IPS-20b (cell line): ENCODE measurements around the gene EXOC4.

ENCODE experiments used
- H3K27ac ChIP-seq: one replicate; pipeline ENCODE4 v1.5.1; 2013; ENCODE audit warnings: low read length
- H3K27me3 ChIP-seq: 2 replicates; pipeline ENCODE4 v1.6.1; 2013; ENCODE audit warnings: mild to moderate bottlenecking, low read length, inconsistent platforms; ENCODE audit not compliant: insufficient read depth
- H3K36me3 ChIP-seq: 2 replicates; pipeline ENCODE4 v1.6.1; 2013; ENCODE audit warnings: low read depth, mild to moderate bottlenecking, inconsistent platforms, low read length, moderate library complexity; ENCODE audit not compliant: insufficient read depth
- H3K4me1 ChIP-seq: 2 replicates; pipeline ENCODE4 v1.6.1; 2013; ENCODE audit warnings: mild to moderate bottlenecking, control low read depth, inconsistent platforms, low read length, moderate library complexity; ENCODE audit not compliant: insufficient read depth
- H3K4me3 ChIP-seq: 2 replicates; pipeline ENCODE4 v1.5.1; 2013; ENCODE audit warnings: mild to moderate bottlenecking, low read length, inconsistent platforms
- H3K9ac ChIP-seq: 2 replicates; pipeline ENCODE4 v1.6.1; 2013; ENCODE audit warnings: low read depth, mild to moderate bottlenecking, inconsistent platforms, low read length, moderate library complexity
- H3K9me3 ChIP-seq: 2 replicates; pipeline ENCODE4 v1.6.1; 2013; ENCODE audit warnings: mild to moderate bottlenecking, low read depth, low read length, inconsistent platforms; ENCODE audit not compliant: insufficient read depth

EXOC4 gene

GRCh38 chr7:133999178-133999577 is 746.3 kb downstream of the EXOC4 start:
- Histone ChIP-seq H3K9me3 (no peaks in the 10 kb centered on the region), H3K36me3 (no peaks in the 10 kb centered on the region)

GRCh38 chr7:134004829-134005505 is 752.1 kb downstream of the EXOC4 start:
- Histone ChIP-seq H3K36me3 (no peaks in the 10 kb centered on the region), H3K27me3 (no peaks in the 10 kb centered on the region), H3K4me1 (no peaks in the 10 kb centered on the region), H3K4me3 (no peak overlapping the region), H3K9ac (no peak overlapping the region), H3K9me3 (no peaks in the 10 kb centered on the region), H3K27ac (no peak overlapping the region)

More at GRCh38 chr7:133999178-133999577, 746.3 kb downstream of the EXOC4 start:
- no peak overlapping the region for H3K9ac ChIP-seq
- no peaks in the 10 kb centered on the region for H3K4me1 ChIP-seq
- H3K27me3 ChIP-seq, result no peaks in the 10 kb centered on the region
- H3K27ac ChIP-seq, result no peak overlapping the region
- H3K4me3 ChIP-seq, result no peak overlapping the region

DNA sequence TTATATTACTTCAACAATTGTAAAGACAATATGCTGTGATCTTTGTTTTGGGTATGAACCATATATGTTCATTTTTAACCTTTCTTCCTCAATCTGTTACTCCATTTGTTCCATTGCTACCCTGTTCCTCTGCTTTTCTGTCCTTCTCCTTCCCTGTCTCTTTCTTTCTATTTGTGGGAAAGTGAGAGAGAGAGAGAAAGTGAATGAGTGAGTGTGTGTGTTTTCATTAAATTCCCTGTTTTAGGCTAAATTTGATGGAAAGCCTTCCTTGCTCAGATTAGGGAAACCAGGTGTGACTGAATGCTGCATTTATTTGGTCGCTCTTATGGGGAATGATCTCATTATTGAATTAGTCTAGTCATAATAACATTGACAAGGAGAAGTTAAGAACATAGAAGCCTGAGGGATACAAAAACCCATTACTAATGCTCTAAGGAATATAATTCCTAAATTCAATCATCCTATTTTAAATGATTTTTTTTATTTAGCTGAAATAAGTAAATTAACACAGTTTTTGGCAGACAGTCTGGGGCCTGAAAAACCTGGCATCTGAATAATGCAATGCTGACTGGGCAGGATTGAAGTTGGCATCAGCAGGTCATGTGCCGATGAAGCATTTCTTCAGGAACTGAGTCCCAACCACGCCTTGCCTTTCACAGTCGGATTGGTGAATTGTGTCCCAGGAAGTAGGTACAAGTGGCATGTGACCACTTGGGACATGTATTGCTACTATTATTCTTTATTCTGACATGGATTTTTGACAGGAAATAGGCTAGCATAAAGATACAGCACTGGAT is 756.6 kb downstream of the EXOC4 start:
- Histone ChIP-seq H3K9me3 (no peaks in the 10 kb centered on the region), H3K36me3 (no peaks in the 10 kb centered on the region), H3K9ac (no peak overlapping the region), H3K4me3 (no peak overlapping the region), H3K27me3 (no peaks in the 10 kb centered on the region), H3K27ac (no peak overlapping the region), H3K4me1 (no peaks in the 10 kb centered on the region)

DNA sequence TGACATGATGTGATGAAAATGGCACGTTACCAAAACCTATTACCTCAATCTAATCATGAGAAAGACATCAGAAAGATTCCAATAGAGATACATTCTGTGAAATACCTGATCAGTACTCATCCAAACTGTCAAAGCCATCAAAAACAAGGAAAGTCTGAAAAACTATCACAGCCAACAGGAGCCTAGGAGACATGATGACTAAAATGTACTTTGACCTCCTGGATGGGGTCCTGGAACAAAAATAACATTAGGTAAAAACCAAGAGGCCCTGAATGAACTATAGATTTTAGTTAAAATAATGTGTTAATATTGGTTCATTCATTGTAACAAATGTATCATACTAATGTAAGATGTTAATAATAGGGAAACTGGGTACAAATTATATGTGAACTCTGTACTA is 760.4 kb downstream of the EXOC4 start:
- H3K36me3 ChIP-seq, result no peaks in the 10 kb centered on the region
- H3K4me1 ChIP-seq, result 0 out of 2 replicates have a peak, but pooled peaks cover 2% of the 10 kb centered on the region
- H3K27me3 ChIP-seq, result no peaks in the 10 kb centered on the region
- H3K4me3 ChIP-seq, result no peak overlapping the region
- H3K9ac ChIP-seq, result no peak overlapping the region
- H3K27ac ChIP-seq, result no peak overlapping the region
- no peaks in the 10 kb centered on the region for H3K9me3 ChIP-seq

DNA sequence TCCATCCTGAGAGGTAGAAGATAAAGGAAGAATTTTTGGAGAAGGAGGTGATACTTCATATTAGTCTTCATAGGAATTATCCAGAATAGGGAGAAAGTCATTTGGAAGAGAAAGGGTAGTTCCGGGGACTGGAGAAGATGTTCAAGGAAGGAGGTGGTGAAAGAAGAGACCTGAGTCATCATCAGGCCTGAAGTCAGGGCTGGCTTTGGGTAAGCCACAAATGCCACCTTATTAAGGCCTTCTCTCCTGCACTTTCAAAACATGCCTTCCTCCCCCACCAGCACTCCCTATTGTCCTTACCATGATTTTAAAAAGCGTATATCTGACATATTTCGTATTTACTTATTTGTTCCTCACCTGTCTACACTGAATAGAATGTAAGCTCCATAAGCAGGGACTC is 762.1 kb downstream of the EXOC4 start:
- H3K27me3 ChIP-seq, result no peaks in the 10 kb centered on the region
- H3K4me3 ChIP-seq, result no peak overlapping the region
- H3K9me3 ChIP-seq, result no peaks in the 10 kb centered on the region
- no peak overlapping the region for H3K9ac ChIP-seq
- H3K4me1 ChIP-seq, result peaks cover 8% of the 10 kb centered on the region; the same call in 1 of the 2 replicates
- H3K36me3 ChIP-seq, result no peaks in the 10 kb centered on the region
- no peak overlapping the region for H3K27ac ChIP-seq

DNA sequence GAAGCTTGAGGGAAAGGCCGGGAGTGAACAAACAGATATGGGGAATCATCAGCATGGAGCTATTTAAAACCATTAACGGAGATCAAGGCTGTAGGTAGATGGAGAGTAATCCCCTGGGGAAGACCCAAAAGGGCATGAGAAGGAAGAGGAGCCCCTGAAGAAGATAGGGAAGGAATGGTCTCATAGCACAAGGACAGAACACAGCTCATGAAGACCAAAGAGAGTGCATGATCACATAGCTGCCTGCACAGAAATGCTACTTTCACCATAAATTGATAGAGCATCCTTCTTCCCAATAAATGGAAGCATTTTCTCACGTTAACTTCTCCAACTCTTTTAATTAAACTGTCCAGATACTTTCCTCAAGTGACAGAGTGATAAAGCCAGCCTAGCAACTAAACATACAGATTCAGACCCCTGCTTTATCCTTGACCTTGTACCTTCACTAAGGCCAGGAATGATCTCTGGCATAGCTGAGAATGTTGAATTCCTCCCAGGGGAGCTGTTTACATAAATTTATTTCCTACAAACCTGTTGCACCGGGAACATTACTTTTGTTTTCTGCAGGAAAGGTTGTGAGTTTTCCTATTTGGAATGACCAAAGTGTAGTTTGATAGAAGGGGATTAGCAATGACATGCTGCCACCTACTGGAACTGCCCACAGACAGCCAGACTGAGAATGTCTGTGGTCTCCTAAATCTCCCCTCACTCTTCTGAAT is 763.5 kb downstream of the EXOC4 start:
- no peak overlapping the region for H3K9ac ChIP-seq
- no peaks in the 10 kb centered on the region for H3K9me3 ChIP-seq
- no peak overlapping the region for H3K27ac ChIP-seq
- no peaks in the 10 kb centered on the region for H3K36me3 ChIP-seq
- peaks cover 11% of the 10 kb centered on the region; the same call in 1 of the 2 replicates for H3K4me1 ChIP-seq
- H3K4me3 ChIP-seq, result no peak overlapping the region
- H3K27me3 ChIP-seq, result no peaks in the 10 kb centered on the region

- Histone ChIP-seq H3K9me3 (no peaks in the 10 kb centered on the region), H3K9ac (no peak overlapping the region), H3K4me1 (peaks cover 13% of the 10 kb centered on the region), H3K27me3 (no peaks in the 10 kb centered on the region), H3K4me3 (no peak overlapping the region), H3K36me3 (no peaks in the 10 kb centered on the region), H3K27ac (no peak overlapping the region)
Observed at GRCh38 chr7:134016942-134017303, 764.0 kb downstream of the EXOC4 start.

DNA sequence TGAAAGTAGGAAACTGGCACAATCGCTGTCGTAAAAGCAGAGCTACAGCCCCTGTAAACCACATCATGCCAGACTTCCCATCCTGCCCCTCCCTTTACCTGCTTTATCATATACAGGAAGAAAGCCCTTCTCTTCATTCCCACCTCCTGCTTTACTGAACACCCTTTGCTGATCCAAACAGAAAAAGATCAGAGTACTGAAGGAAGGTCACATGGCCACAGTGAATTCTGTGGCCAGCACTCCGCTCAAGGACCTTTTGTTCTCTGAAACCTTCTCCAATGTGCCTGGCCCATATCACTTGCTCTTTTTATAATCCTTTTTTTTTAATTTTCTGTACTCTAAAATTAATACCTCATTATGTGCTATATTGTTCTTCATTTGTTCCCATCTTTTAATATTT is 765.4 kb downstream of the EXOC4 start:
- no peak overlapping the region for H3K4me3 ChIP-seq
- H3K9ac ChIP-seq, result no peak overlapping the region
- no peaks in the 10 kb centered on the region for H3K27me3 ChIP-seq
- no peak overlapping the region for H3K27ac ChIP-seq
- H3K36me3 ChIP-seq, result no peaks in the 10 kb centered on the region
- peaks cover 21% of the 10 kb centered on the region for H3K4me1 ChIP-seq
- no peaks in the 10 kb centered on the region for H3K9me3 ChIP-seq

DNA sequence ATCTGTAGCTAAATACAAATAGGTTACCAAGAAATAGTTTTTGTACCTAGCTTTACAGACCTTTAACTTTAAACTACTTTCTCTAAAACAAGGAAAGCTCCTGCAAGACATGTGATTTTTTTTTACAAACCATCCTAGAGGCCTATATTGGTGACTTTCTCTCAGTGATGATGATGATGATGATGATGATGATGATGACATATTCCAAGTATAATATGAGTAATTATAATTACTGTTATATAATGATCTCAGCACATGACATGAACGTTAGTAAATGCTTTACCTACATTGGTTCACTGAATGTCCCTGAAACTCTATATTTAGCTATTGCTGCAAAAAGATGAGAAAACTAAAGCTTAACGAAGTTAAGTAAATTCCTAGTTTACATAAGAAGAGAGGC is 766.4 kb downstream of the EXOC4 start:
- no peaks in the 10 kb centered on the region for H3K36me3 ChIP-seq

GRCh38 chr7:134021836-134022235 is 769.0 kb downstream of the EXOC4 start:
- no peak overlapping the region for H3K9ac ChIP-seq
- no peak overlapping the region for H3K4me3 ChIP-seq
- H3K36me3 ChIP-seq, result no peaks in the 10 kb centered on the region
- H3K9me3 ChIP-seq, result no peaks in the 10 kb centered on the region
- peaks cover 21% of the 10 kb centered on the region for H3K4me1 ChIP-seq
- H3K27me3 ChIP-seq, result no peaks in the 10 kb centered on the region
- no peak overlapping the region for H3K27ac ChIP-seq

More for the DNA sequence above, 766.4 kb downstream of the EXOC4 start:
- Histone ChIP-seq H3K9ac (no peak overlapping the region), H3K4me3 (no peak overlapping the region), H3K27me3 (no peaks in the 10 kb centered on the region), H3K4me1 (peaks cover 21% of the 10 kb centered on the region), H3K9me3 (no peaks in the 10 kb centered on the region), H3K27ac (no peak overlapping the region)

- peaks cover 21% of the 10 kb centered on the region for H3K4me1 ChIP-seq
- no peak overlapping the region for H3K27ac ChIP-seq
- no peak overlapping the region for H3K4me3 ChIP-seq
- no peaks in the 10 kb centered on the region for H3K36me3 ChIP-seq
- no peak overlapping the region for H3K9ac ChIP-seq
- no peaks in the 10 kb centered on the region for H3K9me3 ChIP-seq
- H3K27me3 ChIP-seq, result no peaks in the 10 kb centered on the region
Observed at GRCh38 chr7:134022286-134022911, 769.5 kb downstream of the EXOC4 start.
